ENCODE data around the gene COX7C. TPM values are rescaled to one million over a fixed set of nuclear protein-coding genes. Genes with fewer than 3 reads are reported as not detected.
"Not testable (repeated sequence)": the region's sequence is repeated elsewhere in the genome, so short reads cannot be mapped to it uniquely, and the experiment has no call there.

COX7C gene
- total RNA-seq (2022) (730 and 859 TPM in 2 replicates), Bru-seq, nascent RNA (percentile 99 among the genes with signal in this experiment), BruChase-seq, experiment 1, labeled RNA remaining after a 6-hour chase (percentile 99 among the genes with signal in this experiment), BruChase-seq, experiment 2, labeled RNA remaining after a 2-hour chase (percentile 99 among the genes with signal in this experiment)
- long read RNA-seq, transcript COX7C-205 (3 exons, 369 nt): minor isoform, 97 of 1,325 reads
- long read RNA-seq, transcript COX7C-201 (3 exons, 666 nt): major isoform, 1,194 of 1,325 reads
- long read RNA-seq, partial matches to known transcripts: 5 of 1,325 reads
- long read RNA-seq, other reads (novel, unspliced or antisense): 26 of 1,325 reads

- H3K36me3 Mint-ChIP-seq (ENCODE audit: insufficient read depth, unreplicated experiment): peaks cover 54% of the 10 kb centered on the region
- DNase-seq: peak; percentile 94
- H3K4me3 Mint-ChIP-seq (ENCODE audit: low read depth, unreplicated experiment): peak within 1 kb of the TSS; percentile 98
- H3K4me1 Mint-ChIP-seq (ENCODE audit: low read depth, unreplicated experiment): peaks cover 8% of the 10 kb centered on the region
- BruUV-seq (replicated peaks): TSS peak; percentile 35
- CTCF ChIA-PET: interaction anchor here (0.7 kb wide), 1 partner anchor 397 kb away, joined by 3 read pairs; no protein-coding TSS in a partner anchor
- intact Hi-C loops (cut with micrococcal nuclease; ENCODE audit: unreplicated experiment): no loop called here
- no peaks in the 10 kb centered on the region for H3K27me3 Mint-ChIP-seq (ENCODE audit: unreplicated experiment)
- peaks cover 2% of the 10 kb centered on the region for H3K9me3 Mint-ChIP-seq (ENCODE audit: low read depth, unreplicated experiment)
- no peak for TF ChIP-seq CTCF (IDR thresholded peaks at IDR 0.05; ENCODE audit: unreplicated experiment)
- peak within 1 kb of the TSS; percentile 96 for H3K27ac Mint-ChIP-seq (ENCODE audit: unreplicated experiment)
Measured at GRCh38 chr5:86617756-86618576, at the start of gene COX7C. Gene COX7C, plus strand, starts transcription at chr5:86617941. Its CDS starts 115 bp downstream, at chr5:86618056.

GRCh38 chr5:86569522-86570426 is 48.0 kb upstream of the COX7C start:
- intact Hi-C loops (cut with micrococcal nuclease; ENCODE audit: unreplicated experiment); H3K4me3 Mint-ChIP-seq (ENCODE audit: low read depth, unreplicated experiment); H3K9me3 Mint-ChIP-seq (ENCODE audit: low read depth, unreplicated experiment); CTCF ChIA-PET; H3K36me3 Mint-ChIP-seq (ENCODE audit: insufficient read depth, unreplicated experiment); BruUV-seq (replicated peaks); H3K27me3 Mint-ChIP-seq (ENCODE audit: unreplicated experiment); DNase-seq: not testable (repeated sequence)
- Mint-ChIP-seq H3K27ac (ENCODE audit: unreplicated experiment) (peak overlapping the region; percentile 6), H3K4me1 (ENCODE audit: low read depth, unreplicated experiment) (peaks cover 20% of the 10 kb centered on the region)

GRCh38 chr5:86570427-86571083 is 47.2 kb upstream of the COX7C start:
- H3K36me3 Mint-ChIP-seq (ENCODE audit: insufficient read depth, unreplicated experiment): peaks cover 6% of the 10 kb centered on the region
- CTCF ChIA-PET: no interaction called here
- DNase-seq: no peak
- intact Hi-C loops (cut with micrococcal nuclease; ENCODE audit: unreplicated experiment): no loop called here
- no peak for TF ChIP-seq CTCF (IDR thresholded peaks at IDR 0.05; ENCODE audit: unreplicated experiment)
- BruUV-seq (replicated peaks): no TSS peak
- peaks cover 3% of the 10 kb centered on the region for H3K9me3 Mint-ChIP-seq (ENCODE audit: low read depth, unreplicated experiment)
- no peak overlapping the region for H3K4me3 Mint-ChIP-seq (ENCODE audit: low read depth, unreplicated experiment)
- H3K27me3 Mint-ChIP-seq (ENCODE audit: unreplicated experiment): no peaks in the 10 kb centered on the region
- peaks cover 13% of the 10 kb centered on the region for H3K4me1 Mint-ChIP-seq (ENCODE audit: low read depth, unreplicated experiment)
- peak overlapping the region; percentile 6 for H3K27ac Mint-ChIP-seq (ENCODE audit: unreplicated experiment)

- H3K27ac Mint-ChIP-seq (ENCODE audit: unreplicated experiment); H3K4me1 Mint-ChIP-seq (ENCODE audit: low read depth, unreplicated experiment); H3K27me3 Mint-ChIP-seq (ENCODE audit: unreplicated experiment); CTCF ChIA-PET; H3K9me3 Mint-ChIP-seq (ENCODE audit: low read depth, unreplicated experiment); intact Hi-C loops (cut with micrococcal nuclease; ENCODE audit: unreplicated experiment); H3K36me3 Mint-ChIP-seq (ENCODE audit: insufficient read depth, unreplicated experiment); H3K4me3 Mint-ChIP-seq (ENCODE audit: low read depth, unreplicated experiment); BruUV-seq (replicated peaks); DNase-seq: not testable (repeated sequence)
Measured at GRCh38 chr5:86571109-86571508, 46.6 kb upstream of the COX7C start.
